Middle frontal gyrus (tissue), 1 donor: ENCODE results near the gene SNX11.

ENCODE experiments used
- DNase-seq: peaks from one replicate; pipeline ENCODE4 v3.0.0-alpha.2; 2015; ENCODE audit warnings: low spot score; ENCODE audit errors: extremely low spot score

SNX11 gene

DNA sequence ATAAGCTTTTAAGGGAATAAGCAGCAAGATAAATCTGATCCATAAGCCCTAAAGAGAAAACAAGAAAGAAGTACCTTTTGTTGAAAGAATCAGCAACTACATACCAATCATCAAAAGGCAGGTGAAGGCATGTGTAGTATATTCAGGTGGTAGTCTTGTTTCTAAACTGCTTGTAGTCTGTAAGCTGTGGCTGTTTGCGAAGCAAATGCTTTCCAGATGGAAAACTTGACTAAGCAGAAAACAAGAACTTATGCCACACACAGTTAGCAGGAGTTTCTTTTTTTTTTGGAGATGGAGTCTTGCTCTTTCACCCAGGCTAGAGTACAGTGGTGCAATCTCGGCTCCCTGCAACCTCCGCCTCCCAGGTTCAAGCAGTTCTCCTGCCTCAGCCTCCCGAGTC lies 12.0 kb upstream of the SNX11 start:
- DNase-seq = no peak

DNA sequence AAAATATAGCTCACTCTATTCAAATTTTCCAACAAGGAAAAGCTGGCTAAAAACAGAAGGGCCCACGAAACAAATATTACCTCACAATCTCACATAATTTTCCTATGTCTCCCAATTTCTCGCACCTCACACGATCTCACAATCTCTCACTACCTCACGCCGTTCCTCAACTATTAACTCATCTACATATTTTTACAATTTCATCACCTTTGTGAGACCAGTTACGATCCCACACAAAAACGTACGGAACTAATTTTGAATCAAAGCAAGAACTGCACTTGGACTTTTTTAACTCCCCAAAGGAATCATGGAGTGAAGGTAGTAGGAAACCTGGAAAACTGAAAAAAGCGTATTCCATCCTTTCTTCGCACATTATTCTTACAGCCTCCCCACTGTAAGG lies 7.4 kb upstream of the SNX11 start:
- no peak for DNase-seq

DNA sequence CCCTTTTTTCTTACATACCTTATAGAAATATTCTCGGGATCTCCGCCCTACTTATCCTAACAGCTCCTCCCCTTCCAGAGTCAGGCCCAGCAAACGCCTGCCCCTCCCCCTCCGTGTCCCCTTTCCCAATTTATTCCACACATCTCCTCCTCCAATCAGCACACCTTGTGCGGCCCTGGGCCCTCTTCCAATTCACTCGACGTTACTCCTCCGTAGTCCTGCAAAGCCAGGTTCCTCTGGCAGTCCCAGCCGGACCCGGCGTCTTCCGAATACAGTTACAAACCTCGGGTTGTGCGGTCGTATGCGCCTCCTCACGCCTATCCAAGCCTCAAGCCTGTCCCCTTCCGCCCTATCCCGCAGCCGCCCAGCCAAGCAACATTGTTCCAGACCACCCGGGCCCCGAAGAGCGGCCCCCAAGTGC lies 7.0 kb upstream of the SNX11 start:
- no peak for DNase-seq

DNA sequence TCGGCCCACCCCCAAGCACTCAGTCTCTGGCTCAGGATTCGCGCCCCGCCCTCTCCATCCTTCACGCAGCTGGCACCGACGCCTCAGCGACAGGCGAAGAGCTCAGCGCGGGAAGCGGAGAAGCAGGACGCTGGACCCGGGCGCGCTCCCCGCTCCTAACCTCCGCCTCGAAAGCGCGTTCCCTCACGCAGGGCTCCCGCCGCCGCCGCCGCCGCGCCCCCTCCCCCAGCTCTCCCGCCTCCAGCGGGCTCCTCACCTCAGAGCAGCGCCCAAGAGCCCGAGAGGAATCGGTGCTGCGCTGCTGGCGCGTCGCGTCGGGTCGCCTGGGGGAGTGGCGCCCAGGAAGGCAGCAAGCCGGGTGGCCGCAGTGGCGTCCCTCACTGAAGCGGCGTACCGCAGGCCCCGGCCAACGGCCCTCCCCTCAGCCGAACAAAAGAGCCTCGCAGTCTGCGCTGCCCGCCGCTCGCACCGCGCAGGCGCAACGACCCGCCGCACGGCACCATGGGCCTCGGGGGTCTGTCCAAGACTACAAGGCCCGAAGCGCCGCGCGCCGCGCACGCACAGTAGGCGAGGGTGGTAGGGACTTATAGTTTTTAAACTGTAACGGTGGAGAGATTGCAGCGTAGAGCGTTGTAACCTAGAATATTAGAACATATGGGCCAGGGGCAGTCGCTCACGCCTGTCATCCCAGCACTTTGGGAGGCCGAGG lies 6.4 kb upstream of the SNX11 start, which contains the start of gene CBX1:
Gene CBX1, minus strand, starts transcription at position 467 of the 709 bp plus-strand sequence. CDS start 24,474 bp downstream, outside the sequence.
- DNase-seq = peak; percentile 90

DNA sequence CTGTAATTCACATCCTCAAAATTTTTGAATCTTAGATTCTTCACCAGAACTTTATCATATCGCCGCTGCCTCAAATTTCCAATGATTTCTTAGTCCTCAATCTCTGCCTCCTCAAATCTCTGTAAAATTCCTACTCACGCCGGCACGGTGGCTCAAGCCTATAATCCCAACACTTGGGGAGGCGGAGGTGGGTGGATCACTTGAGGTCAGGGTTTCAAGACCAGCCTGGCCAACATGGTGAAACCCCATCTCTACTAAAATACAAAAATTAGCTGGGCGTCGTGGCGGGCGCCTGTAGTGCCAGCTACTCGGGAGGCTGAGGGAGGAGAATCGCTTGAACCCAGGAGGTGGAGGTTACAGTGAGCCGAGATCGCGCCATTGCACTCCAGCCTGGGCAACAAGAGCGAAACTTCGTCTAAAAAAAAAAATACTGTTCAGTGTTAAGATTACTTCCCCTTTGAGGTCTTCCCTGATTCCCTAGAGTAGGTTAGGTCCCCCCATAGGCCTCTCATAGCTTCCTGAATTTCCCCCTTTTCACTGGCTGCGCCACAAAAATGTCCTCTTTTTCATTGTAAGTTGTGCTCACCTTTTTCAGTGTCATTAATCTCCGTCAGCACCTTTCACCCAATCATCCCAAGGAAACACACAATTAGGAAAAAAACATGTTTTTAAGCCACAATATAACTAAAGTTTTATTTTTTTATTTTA lies 5.4 kb upstream of the SNX11 start:
- DNase-seq = no peak

DNA sequence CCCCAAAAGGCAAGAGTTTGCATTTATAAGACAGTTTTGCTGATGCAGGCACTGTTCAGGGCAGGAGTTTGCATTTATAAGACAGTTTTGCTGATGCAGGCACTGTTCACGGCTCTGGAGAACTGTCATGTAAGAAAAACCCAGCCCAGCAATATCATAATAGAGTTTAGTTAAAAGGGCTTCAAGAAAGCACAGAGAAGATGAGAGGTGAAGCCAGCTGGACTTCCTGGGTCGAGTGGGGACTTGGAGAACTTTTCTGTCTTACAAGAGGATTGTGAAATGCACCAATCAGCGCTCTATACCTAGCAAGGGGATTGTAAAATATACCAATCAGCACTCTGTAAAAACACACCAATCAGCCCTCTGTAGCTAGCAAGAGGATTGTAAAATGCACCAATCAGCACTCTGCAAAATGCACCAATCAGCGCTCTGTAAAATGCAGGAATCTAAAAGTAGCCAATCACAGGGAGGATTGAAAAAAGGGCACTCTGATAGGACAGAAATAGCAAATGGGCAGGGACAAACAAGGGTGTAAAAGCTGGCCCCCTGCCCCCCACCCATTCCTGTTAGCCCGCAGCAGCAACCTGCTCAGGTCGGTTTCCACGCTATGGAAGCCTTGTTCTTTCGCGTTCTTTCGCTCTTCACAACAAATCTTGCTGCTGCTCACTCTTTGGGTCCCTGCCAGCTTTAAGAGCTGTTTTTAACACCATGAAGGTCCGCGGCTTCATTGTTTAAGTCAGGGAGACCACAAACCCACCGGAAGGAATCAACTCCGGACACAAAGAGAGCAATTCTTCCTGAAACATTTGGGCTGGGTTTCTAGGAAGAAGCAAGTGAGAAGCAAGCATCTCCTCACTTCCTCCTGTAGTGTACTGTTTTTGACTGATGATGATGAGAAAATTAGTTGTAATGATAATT lies 4.5 kb upstream of the SNX11 start:
- no peak for DNase-seq

DNA sequence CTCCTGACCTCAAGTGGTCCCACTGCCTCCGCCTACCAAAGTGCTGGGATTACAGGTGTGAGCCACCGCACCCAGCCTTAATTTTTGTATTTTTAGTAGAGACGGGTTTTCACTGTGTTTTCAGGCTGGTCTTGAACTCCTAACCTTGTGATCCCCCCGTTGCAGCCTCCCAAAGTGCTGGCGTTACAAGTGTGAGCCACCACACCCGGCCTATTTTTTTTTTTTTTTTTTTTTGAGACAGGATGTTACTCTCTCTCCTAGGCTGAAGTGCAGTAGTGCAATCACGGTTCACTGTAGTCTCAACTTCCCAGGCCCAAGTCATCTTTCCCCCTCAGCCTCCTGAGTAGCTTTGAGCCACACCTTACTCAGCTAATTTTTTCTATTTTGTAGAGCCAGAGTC lies 3.1 kb upstream of the SNX11 start:
- DNase-seq = no peak

DNA sequence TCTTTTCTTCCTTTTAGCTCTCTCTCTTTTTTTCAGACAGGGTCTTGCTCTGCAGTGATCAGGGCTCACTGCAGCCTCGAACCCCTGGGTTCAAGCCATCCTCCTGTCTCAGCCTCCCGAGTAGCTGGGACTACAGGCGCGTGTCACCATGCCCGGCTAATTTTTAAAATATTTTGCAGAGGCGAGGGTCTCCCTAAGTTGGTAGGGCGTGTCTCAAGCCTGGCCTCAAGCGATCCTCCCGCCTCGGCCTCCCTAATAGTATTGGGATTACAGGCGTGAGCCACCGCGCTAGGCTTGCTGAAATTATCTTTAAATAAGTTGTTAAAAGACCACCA lies 797 bp upstream of the SNX11 start:
- no peak for DNase-seq

DNA sequence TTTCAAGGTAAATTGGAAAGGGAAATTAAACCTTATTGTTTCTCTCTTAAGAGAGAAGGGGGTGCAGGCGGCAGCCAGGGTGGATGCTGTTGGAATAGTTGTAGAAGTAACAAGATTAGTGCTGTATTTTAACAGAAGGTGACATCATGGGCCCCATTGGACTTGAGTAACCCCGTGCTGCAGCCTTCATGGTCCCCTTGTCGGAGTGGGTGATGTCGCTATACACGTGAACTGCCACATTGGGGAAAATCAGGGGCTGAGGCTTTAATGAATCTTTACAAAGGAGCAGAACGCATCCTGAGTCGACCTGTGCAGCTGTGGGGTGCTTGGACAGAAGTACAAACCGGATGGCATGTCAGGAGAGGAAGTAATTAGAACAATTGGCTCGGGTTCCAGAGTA lies 3.2 kb downstream of the SNX11 start:
- no peak for DNase-seq

DNA sequence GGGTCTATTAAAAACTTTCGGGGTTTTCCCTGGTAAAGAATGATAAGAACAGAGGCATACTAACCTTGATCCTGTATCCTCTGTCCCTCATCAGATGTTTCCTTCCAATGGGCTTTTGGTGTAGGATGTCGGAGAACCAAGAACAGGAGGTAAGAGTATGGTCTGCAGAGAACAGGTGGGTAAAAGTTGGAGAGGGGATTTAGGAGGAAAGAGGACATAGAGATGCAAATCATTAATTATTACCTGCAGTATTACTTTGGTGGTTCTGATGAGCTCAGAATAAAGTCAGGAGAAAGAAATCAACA lies 4.3 kb downstream of the SNX11 start:
- DNase-seq = no peak

DNA sequence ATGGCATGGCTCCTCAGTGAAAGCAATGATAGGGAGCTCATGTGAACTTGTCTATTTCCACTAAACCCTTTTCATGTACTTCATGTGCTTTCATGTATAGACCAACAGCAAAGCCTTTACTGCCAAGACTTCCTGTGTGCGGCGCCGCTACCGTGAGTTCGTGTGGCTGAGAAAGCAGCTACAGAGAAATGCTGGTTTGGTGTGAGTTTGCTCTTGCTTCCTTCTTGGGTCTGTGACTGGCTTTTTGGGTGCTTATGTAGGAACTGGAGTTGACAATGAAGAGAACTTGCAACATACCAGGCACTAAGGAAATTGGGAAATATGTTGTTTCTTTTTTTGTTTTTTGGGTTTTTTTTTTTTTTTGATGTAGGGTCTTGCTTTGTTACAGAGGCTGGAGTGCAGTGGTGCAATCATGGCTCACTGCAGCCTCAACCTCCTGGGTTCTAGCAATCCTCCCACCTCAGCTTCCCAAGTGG lies 5.7 kb downstream of the SNX11 start:
- no peak for DNase-seq

DNA sequence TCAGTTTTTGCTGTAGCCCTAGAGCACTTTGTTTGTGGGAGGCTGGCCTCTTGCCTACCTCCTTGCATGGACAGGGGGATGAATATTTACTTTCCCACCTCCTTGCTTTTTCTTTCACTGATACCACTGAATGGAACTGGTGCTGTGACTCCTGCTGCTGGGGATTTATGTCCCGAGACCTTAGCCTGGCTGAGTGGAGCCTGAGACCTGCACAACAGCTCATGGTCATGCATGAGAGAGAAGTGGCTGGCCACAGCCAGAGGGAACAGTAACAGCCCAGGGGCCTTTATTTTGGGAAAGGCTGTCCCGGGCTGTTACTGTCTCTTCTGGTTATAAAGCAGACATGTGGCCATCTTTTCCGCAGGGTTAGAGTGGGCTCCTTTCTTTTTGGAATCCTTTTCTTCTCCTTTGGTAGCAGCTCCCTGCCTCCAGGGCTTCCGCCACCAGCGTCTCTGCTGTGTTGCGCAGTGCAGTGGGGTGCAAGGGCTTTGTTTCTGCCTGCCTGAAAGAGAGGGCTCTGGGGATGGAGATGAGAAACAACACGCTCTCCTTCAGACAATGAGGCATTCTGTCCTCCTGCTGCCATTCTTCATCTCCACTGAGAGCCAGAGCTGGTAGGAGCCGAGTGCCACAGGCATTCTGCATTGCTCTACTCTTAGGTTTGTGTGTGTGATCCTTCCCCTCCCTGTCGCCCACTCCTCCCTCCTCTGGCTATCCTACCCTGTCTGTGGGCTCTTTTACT lies 14.5 kb downstream of the SNX11 start:
- DNase-seq = no peak

DNA sequence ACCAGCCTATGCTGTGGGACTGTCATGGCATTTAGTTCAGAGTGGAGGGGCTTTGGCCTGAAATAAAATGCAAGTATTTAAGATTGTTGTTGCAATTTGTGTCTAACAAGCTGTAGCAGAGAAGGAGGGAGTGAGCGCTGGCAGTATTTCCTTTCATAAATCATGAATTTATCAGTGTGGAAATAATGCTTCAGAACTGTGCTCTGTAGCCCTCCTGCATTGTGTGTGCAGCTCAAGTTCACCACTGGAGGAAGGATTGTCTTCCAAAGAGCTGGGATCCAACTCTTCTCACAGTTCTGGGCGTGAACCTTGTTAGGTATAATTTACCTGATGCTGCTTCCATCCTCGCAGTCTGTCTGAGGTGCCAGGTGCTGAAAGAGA lies 15.1 kb downstream of the SNX11 start:
- no peak for DNase-seq

DNA sequence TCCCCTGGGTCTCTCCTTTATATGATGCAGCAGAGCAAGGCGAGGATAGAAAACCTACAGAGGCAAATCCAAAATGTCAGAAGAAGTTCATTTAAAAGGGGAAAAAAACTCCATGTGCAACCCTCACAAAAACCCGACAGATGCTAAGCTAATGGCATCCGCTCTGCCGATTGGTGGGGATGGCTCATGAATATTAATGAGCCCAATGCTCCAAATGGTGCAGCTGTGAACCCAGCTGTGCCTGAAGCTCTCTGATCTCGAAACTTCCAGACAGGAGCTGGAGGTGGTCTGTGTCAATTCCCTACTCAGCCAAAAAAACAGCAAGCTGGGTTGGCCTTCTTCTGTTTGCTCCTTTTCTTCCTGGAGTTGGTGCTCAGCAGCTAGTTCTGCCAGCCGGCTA lies 15.5 kb downstream of the SNX11 start:
- peak; percentile 35 for DNase-seq

DNA sequence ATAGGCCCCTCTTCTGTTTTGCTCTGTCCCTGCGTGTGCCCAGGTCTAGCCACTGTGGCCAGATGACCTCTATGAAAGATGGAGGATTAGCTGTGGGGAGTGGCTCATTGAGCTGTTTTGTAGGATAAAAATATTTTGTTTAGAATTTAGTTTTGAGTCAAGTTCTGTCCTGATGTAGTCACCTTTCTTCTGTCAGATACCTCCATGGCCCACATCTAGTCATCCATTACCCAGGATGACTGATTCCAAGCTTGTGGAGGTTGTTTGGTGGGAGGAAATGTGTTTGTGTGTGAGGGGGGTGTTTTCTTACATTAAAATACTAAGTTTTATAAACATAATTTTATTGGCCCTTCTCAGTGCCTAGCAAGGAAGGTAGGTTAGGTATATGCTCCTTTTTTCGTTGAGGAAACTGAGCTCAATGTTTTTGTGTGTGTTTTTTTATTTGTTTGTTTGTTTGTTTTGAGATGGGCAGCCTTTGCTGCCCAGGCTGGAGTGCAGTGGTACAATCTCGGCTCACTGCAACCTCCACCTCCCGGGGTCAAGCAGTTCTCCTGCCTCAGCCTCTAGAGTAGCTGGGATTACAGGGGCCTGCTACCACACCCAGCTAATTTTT lies 16.3 kb downstream of the SNX11 start:
- DNase-seq = no peak

DNA sequence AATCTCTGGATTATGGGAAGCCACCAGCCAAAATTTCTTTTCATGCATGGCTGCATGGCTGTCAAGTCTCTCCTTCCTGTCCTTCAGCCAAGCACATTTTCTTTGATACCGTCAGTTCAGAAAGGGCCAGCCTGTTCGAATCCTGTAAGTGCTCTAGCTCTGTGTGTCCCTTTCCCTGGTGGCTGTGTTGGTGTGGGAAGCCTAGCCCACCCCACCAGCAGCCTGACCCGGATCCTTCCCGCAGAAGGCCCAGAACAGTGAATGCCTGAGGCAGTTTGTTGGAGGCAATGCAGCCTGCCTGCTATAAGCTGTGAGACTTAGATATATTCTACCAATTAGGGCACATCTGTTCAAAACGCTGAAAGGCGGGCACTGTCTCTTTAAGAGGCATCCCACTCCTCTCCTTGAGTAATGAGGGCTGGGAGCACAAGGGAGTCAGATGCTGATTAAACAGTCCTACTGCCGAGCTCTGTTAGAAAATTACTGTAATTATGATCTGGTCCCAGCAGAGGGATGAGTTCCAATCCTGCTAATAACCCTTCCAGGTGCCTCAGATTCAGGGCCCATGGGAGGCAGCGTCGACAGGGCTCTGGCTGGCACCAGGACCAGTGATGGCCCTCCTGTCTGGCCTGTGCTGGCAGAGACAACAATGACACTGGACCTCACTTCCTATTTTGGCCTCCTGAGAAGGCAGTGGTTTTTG lies 18.4 kb downstream of the SNX11 start:
- DNase-seq = no peak

DNA sequence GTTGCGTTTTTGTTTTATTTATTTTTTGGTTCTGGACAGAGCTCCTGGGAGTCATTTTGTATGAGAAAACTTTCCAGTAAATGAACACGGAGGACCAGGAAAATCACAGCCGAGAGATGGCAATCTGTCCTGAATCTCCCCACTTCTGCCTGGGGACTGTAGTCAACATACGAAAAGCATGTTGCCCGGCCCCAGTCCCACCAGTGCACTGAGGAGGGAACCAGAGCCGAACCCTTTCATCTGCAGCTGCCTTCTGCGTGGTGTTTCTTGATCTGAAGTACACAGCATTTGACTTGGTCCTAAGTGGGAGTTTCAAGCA lies 18.9 kb downstream of the SNX11 start:
- DNase-seq = no peak

DNA sequence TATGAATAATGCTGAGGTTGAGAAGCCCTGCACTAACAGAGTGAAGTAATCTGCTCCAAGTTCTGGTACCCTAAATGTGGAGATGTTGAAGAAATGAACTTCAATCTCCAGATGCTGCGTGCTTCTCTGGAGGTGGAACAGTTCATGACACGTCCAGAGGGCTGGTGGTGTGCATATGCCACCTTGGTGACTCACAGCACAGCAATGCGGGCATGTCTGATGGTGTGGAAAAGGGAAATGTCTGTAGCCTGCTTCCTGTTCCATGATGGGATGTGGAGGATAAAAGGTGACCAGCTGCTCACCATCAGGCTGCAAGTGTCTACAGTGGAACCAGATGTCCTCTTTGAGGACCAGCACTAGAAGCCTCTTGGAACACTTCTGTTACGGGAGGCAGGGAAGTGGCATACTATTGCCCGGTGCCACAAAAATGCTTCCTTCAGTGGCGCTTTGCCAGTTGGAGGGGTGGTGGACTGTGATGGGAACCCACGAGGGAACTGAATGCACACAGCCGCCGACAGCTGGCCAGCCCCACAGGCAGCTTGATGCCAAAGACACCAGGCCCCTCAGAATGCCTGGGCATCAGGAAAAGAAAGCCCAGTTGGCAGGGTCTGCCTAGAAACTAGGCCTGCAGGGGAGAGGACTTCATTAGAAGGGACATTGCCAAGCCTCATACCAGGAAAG lies 19.9 kb downstream of the SNX11 start:
- no peak for DNase-seq

DNA sequence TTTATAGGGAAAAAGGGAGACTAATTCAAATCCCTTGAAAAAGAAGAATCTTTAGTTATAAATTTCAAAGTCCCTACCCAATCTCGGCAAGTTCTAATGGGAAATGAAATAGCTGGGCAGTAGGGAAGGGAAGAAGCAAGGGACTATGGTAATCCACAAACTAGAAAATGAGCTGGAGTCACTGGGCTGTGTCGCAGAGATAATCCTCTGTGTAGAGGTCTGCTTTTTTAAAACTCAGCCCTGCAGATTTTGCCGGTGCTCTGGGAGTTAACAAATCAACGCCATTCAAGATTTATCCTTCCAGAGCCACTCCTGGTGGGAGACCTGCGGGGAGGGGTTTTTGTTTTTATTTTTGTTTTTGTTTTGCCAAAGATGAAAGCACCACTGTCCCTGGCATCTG lies 20.8 kb downstream of the SNX11 start:
- DNase-seq = no peak

DNA sequence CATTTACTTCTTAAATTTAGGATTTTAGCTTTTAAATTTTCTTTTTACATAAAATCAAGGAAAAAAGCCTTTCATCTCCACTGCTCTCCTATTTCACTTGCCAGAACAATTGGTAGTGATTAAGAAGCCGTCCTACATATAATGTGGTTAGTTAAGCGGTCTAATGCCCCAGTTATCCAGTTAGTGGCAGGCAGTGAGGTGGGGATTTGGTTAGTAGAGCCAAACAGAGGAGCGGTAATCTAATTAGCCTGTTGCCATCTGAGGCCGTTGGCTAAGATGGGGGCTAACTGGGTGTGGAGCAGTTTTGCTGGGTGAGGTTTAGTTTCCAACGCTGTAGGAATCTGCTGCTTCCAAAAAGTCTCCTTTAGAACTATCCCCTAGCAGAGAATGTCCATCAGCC lies 22.4 kb downstream of the SNX11 start:
- DNase-seq = no peak
